A673 (cell line): ENCODE data around the gene SCARB1.

Source experiments
- EZH2 ChIP-seq: fragments of 200-600 bp; sonication (generic); IDR thresholded peaks from 2 replicates; pipeline ENCODE4 v1.6.1; 2017; ENCODE audit warnings: borderline replicate concordance, low read depth, mild to moderate bottlenecking, mixed read lengths, antibody characterized with exemption, low read length; ENCODE audit not compliant: poor library complexity, severe bottlenecking
- TF ChIP-seq, protein P1 (sequence below): fragments of 300-800, 200-600 bp; sonication (generic); conservative IDR thresholded peaks from 2 replicates; pipeline ENCODE4 v1.5.1; 2017; ENCODE audit warnings: low read depth, mild to moderate bottlenecking, antibody characterized with exemption, low read length, moderate library complexity, mixed read lengths

- TF ChIP-seq, protein P1, sequence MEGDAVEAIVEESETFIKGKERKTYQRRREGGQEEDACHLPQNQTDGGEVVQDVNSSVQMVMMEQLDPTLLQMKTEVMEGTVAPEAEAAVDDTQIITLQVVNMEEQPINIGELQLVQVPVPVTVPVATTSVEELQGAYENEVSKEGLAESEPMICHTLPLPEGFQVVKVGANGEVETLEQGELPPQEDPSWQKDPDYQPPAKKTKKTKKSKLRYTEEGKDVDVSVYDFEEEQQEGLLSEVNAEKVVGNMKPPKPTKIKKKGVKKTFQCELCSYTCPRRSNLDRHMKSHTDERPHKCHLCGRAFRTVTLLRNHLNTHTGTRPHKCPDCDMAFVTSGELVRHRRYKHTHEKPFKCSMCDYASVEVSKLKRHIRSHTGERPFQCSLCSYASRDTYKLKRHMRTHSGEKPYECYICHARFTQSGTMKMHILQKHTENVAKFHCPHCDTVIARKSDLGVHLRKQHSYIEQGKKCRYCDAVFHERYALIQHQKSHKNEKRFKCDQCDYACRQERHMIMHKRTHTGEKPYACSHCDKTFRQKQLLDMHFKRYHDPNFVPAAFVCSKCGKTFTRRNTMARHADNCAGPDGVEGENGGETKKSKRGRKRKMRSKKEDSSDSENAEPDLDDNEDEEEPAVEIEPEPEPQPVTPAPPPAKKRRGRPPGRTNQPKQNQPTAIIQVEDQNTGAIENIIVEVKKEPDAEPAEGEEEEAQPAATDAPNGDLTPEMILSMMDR = no peak
- TF ChIP-seq EZH2 = no peak
Measured at GRCh38 chr12:124824195-124824594, 39.5 kb downstream of the SCARB1 start.
